BE2C (cell line): ENCODE data around the gene ZNF324B.
"Not testable (repeated sequence)": the region's sequence is repeated elsewhere in the genome, so short reads cannot be mapped to it uniquely, and the experiment has no call there.

Source experiments
- DNase-seq: peaks from one replicate; pipeline ENCODE4 v3.0.0-alpha.2; 2020
- H3K27me3 ChIP-seq: fragments of 250-450 bp; sonication (Bioruptor Pico); 2 replicates; pipeline ENCODE4 v1.5.1; 2020; ENCODE audit warnings: mild to moderate bottlenecking
- H3K36me3 ChIP-seq: fragments of 250-450 bp; sonication (Bioruptor Pico); 2 replicates; pipeline ENCODE4 v1.5.1; 2020; ENCODE audit warnings: mild to moderate bottlenecking
- H3K4me1 ChIP-seq: fragments of 250-450 bp; sonication (Bioruptor Pico); 2 replicates; pipeline ENCODE4 v1.5.1; 2020
- H3K4me3 ChIP-seq: 2 replicates; pipeline ENCODE4 v1.5.1; 2011; ENCODE audit warnings: low read depth, low read length
- H3K9me3 ChIP-seq: fragments of 250-450 bp; sonication (Bioruptor Pico); 2 replicates; pipeline ENCODE4 v1.5.1; 2020
- TF ChIP-seq, protein P1 (sequence below): IDR thresholded peaks from 2 replicates; pipeline ENCODE4 v1.5.1; 2012; ENCODE audit warnings: mild to moderate bottlenecking, low read depth, low read length

Gene ZNF324B

DNA sequence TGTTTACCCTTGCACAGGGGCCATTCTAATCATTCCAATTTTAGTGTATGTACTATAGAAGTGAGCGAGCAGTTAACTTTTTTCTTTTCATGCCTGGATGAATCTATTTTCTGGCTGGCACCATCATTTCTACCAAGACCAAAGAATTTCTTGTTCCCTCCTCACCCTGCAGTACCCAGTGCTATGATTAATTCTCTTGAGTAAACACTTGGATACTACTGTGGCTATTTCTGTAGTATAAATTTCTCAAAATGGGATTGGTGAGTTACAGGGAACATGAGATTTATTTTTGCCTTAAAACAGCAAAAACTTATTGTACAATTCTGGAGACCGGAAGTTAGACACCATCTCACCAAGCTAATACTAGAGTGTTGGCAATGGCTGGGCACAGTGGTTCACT lies 32.4 kb downstream of the ZNF324B start:
- Histone ChIP-seq H3K4me3 (no peak overlapping the region), H3K27me3 (no peaks in the 10 kb centered on the region), H3K4me1 (no peaks in the 10 kb centered on the region), H3K9me3 (no peaks in the 10 kb centered on the region), H3K36me3 (no peaks in the 10 kb centered on the region)
- TF ChIP-seq, protein P1, sequence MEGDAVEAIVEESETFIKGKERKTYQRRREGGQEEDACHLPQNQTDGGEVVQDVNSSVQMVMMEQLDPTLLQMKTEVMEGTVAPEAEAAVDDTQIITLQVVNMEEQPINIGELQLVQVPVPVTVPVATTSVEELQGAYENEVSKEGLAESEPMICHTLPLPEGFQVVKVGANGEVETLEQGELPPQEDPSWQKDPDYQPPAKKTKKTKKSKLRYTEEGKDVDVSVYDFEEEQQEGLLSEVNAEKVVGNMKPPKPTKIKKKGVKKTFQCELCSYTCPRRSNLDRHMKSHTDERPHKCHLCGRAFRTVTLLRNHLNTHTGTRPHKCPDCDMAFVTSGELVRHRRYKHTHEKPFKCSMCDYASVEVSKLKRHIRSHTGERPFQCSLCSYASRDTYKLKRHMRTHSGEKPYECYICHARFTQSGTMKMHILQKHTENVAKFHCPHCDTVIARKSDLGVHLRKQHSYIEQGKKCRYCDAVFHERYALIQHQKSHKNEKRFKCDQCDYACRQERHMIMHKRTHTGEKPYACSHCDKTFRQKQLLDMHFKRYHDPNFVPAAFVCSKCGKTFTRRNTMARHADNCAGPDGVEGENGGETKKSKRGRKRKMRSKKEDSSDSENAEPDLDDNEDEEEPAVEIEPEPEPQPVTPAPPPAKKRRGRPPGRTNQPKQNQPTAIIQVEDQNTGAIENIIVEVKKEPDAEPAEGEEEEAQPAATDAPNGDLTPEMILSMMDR, result no peak
- no peak for DNase-seq

DNA sequence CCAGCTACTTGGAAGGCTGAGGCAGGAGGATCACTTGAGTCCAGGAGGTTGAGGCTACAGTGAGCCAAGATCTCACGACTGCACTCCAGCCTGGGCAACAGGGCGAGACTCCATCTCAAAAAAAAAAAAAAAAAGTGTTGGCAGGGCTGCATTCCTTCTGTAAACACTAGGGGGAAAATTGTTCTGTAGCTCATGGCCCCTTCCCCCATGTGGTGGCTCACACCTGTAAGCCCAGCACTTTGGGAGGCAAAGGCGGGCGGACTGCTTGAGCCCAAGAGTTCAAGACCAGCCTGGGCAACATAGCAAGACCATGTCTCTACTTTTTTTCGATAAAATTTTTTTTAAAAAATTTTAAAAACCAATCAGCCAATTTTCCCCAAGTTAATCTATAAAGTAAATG lies 32.9 kb downstream of the ZNF324B start:
- not testable (repeated sequence) for H3K4me1 ChIP-seq, H3K36me3 ChIP-seq, H3K4me3 ChIP-seq, H3K9me3 ChIP-seq, DNase-seq, H3K27me3 ChIP-seq

DNA sequence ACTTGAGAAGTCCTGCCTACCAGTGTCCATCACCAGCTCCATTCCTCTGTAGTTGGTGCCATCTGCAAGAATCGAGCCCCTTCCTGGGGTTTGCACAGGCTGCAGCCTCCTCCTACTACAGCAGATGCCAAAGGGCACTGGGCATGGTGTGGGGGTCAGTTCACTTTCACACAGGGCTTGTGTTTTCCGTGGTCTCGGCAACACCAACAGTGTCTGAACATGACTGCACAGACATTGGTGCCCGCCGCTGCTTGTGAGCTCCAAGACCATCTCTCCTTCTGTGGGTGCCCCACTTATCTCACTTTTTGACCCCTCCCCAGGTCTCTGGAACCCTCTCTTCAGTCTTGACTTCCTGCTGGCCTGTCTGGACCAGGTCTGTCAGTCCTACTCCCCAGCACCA lies 40.0 kb downstream of the ZNF324B start:
- H3K4me1 ChIP-seq, result no peaks in the 10 kb centered on the region
- no peak overlapping the region for H3K4me3 ChIP-seq
- H3K9me3 ChIP-seq, result no peaks in the 10 kb centered on the region
- H3K36me3 ChIP-seq, result no peaks in the 10 kb centered on the region
- TF ChIP-seq, protein P1, result no peak
- no peak for DNase-seq
- H3K27me3 ChIP-seq, result no peaks in the 10 kb centered on the region

DNA sequence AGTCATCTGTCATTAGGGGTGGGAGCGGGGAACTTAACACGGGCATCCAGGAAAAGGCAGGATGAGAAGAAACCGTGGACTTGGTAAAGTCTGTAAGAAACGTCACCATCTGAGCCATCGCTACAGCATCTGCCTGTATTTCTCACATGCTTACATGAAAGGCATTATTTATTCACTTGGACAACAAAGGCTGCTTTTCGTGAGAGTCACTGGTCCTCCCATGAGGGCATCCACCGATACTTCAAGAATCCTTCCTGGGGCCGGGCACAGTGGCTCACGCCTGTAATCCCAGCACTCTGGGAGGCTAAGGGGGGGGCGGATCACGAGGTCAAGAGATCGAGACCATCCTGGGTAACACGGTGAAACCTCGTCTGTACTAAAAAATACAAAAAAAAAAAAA lies 40.8 kb downstream of the ZNF324B start:
- no peak for DNase-seq
- TF ChIP-seq, protein P1, result no peak
- Histone ChIP-seq H3K4me3 (no peak overlapping the region), H3K9me3 (no peaks in the 10 kb centered on the region), H3K4me1 (no peaks in the 10 kb centered on the region), H3K27me3 (no peaks in the 10 kb centered on the region), H3K36me3 (no peaks in the 10 kb centered on the region)

DNA sequence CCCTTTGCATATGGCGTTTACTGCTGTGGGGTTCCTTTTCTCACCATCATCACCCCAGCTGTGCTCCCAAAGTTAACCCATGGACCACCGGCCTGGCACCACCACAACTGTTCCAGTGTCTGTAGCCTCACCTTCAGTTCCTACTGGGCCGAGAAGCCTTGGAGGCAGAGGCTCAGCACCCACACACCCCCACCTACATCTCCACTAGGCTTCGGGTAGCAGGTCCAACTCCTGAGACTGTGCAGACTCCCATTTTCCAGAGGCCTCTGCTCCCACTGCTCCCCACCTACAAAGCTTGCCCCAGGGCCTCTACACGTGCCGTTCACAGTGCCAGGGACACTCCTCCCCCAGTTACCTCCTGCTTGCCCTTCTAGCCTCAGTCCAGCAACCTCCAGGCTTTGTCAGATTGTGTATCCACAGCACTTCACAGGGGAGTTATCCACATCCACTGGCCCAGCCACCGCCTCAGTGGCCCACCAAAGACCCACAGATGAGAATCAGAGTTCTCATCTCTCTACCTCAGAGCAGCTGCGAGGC lies 46.3 kb downstream of the ZNF324B start:
- no peak overlapping the region for H3K4me3 ChIP-seq

DNA sequence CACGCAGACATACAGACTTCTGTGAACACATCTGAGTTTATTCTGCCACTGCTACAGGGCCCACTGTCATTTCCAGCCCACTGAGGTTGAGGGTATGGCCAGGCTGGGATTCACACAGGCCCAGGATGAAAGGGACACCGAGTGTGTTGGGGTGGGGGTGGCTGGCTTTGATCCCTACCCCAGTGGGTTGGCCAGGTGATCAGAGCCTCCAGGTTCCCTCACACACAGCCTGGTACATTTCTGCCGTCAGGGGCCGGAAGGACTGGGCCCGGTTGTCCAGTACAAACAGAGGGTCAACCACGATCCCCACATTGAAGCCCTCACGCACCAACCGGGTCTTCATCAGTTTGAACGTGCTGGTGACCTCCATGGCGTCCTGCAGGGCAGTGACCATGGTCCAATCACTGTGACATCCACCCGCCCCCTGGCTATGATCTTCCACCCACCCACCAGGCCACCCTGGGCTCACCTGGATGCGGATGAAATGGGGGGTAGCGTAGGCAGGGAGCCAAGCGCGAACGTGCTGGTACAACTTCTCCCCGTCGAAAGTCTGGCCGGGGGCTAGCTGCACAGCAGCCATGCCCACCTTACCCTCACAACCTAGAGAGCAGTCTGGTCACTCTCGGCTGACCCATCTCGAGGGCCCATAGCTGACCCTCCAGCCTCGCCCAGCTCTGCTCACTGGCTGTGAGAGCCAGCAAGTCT lies 47.0 kb downstream of the ZNF324B start:
- no peaks in the 10 kb centered on the region for H3K9me3 ChIP-seq
- DNase-seq, result no peak
- TF ChIP-seq, protein P1, result no peak
- no peaks in the 10 kb centered on the region for H3K27me3 ChIP-seq
- no peaks in the 10 kb centered on the region for H3K36me3 ChIP-seq
- H3K4me3 ChIP-seq, result peak overlapping the region; percentile 57
- no peaks in the 10 kb centered on the region for H3K4me1 ChIP-seq

More for the DNA sequence above, 46.3 kb downstream of the ZNF324B start:
- Histone ChIP-seq H3K9me3 (no peaks in the 10 kb centered on the region), H3K27me3 (no peaks in the 10 kb centered on the region), H3K4me1 (no peaks in the 10 kb centered on the region), H3K36me3 (no peaks in the 10 kb centered on the region)
- TF ChIP-seq, protein P1, result no peak
- no peak for DNase-seq
